K562 (cell line): ENCODE data around the gene RUNX1. TPM values are rescaled to one million over a fixed set of nuclear protein-coding genes. Genes with fewer than 3 reads are reported as not detected.

ENCODE experiments used
- ATAC-seq: fragments of 200-7000 bp; cut with Tn5 transposase; 3 replicates; pipeline ENCODE4 v1.9.1; 2020; ENCODE audit warnings: moderate library complexity
- BruUV-seq: library from RNA; stranded (reverse); fragments of 400-500 nt; replicated peaks from 2 replicates; lab custom pipeline; 2021; lab: Mats Ljungman, UMichigan
- CTCF ChIA-PET: fragments of 300-600 bp; formaldehyde crosslinking; extraction: SDS; loops from one replicate; lab custom pipeline; 2021; ENCODE audit warnings: low intra/inter-chr PET ratio; lab: Yijun Ruan, JAX
- POLR2A ChIA-PET: fragments of 300-600, 350-650 bp; sonication (Branson Sonifier 250); formaldehyde crosslinking; extraction: SDS; loops from one replicate; lab custom pipeline; 2021; ENCODE audit warnings: antibody characterized with exemption, inconsistent platforms; lab: Yijun Ruan, JAX
- DNase-seq, 4 experiments: peaks; one replicate each; pipeline versions ENCODE4 v3.0.0 to v3.0.0-alpha.2; 2011 to 2018; ENCODE audit warnings: low spot score in 3 of 4, mixed read lengths in 3 of 4; ENCODE audit errors: extremely low read depth in 1 of 4
- FAIRE-seq: peaks from 2 replicates; lab custom pipeline; 2011; peaks lifted over from hg19 to GRCh38; lab: Jason Lieb, UNC
- H2AFZ ChIP-seq: 2 replicates; pipeline ENCODE4 v1.6.0; 2011; ENCODE audit warnings: low read depth, low read length, control low read depth, inconsistent platforms
- H3K27ac ChIP-seq: fragments of 200-600 bp; 3 replicates; pipeline ENCODE4 v1.8.0; 2011; ENCODE audit warnings: low read depth, mild to moderate bottlenecking, control low read depth, inconsistent platforms, low read length, moderate library complexity, mixed read lengths; ENCODE audit errors: extremely low read depth
- H3K27me3 ChIP-seq, 2 experiments: fragments of 300-600 bp in 1 of 2; 2 replicates in 1 of 2; 3 replicates in 1 of 2; pipeline versions ENCODE4 v1.6.0 to v1.8.0; 2011; ENCODE audit warnings: inconsistent platforms in 2 of 2, low read length in 2 of 2, mild to moderate bottlenecking in 1 of 2, mixed read lengths in 1 of 2, moderate library complexity in 1 of 2; ENCODE audit not compliant: control insufficient read depth in 2 of 2, insufficient read depth in 2 of 2
- H3K36me3 ChIP-seq: fragments of 300-600 bp; 3 replicates; pipeline ENCODE4 v1.8.0; 2011; ENCODE audit warnings: mild to moderate bottlenecking, low read length, inconsistent platforms; ENCODE audit not compliant: control insufficient read depth, insufficient read depth
- H3K4me1 ChIP-seq, 2 experiments: fragments of 200-600 bp in 1 of 2; replicated peaks in 1 of 2; 2 replicates in 1 of 2; 3 replicates in 1 of 2; pipeline versions ENCODE4 v1.5.1 to v1.8.0; 2011; ENCODE audit warnings: inconsistent platforms in 2 of 2, low read length in 2 of 2, mild to moderate bottlenecking in 1 of 2, mixed read lengths in 1 of 2, moderate library complexity in 1 of 2; ENCODE audit not compliant: control insufficient read depth in 2 of 2, insufficient read depth in 2 of 2
- H3K4me2 ChIP-seq: 2 replicates; pipeline ENCODE4 v1.6.1; 2011; ENCODE audit warnings: low read length, control low read depth, inconsistent platforms, mixed read lengths; ENCODE audit not compliant: insufficient read depth
- H3K4me3 ChIP-seq: fragments of 200-600 bp; sonication (generic), shearing (Covaris generic); 2 replicates; pipeline ENCODE4 v1.5.1; 2016; ENCODE audit warnings: control low read depth, inconsistent platforms
- H3K79me2 ChIP-seq: fragments of 200-600 bp; 3 replicates; pipeline ENCODE4 v1.8.0; 2011; ENCODE audit warnings: low read length, inconsistent platforms; ENCODE audit not compliant: control insufficient read depth, insufficient read depth
- H3K9ac ChIP-seq, 2 experiments: 2 replicates each; pipeline versions ENCODE4 v1.6.0 to v1.6.1; 2011; ENCODE audit warnings: low read depth in 2 of 2, low read length in 2 of 2, control low read depth in 1 of 2, inconsistent platforms in 1 of 2, mild to moderate bottlenecking in 1 of 2, mixed read lengths in 1 of 2; ENCODE audit not compliant: insufficient read depth in 1 of 2
- H3K9me1 ChIP-seq: one replicate; pipeline ENCODE4 v1.6.0; 2011; ENCODE audit warnings: inconsistent platforms, mild to moderate bottlenecking, low read length, moderate library complexity; ENCODE audit not compliant: control insufficient read depth, insufficient read depth
- H3K9me3 ChIP-seq: replicated peaks from 2 replicates; pipeline ENCODE4 v1.5.1; 2011; ENCODE audit warnings: low read depth, low read length, inconsistent platforms; ENCODE audit not compliant: control insufficient read depth, insufficient read depth
- H4K20me1 ChIP-seq: replicated peaks from 2 replicates; pipeline ENCODE4 v1.6.1; 2011; ENCODE audit warnings: low read length, inconsistent platforms, mixed read lengths; ENCODE audit not compliant: control insufficient read depth, insufficient read depth
- KDM1A ChIP-seq, 2 experiments: fragments of 450-650 bp; IDR thresholded peaks; 2 replicates each; pipeline ENCODE4 v1.6.1; 2016; ENCODE audit warnings: mild to moderate bottlenecking in 2 of 2
- RBM25 ChIP-seq: fragments of 200-400 bp; formaldehyde crosslinking; IDR thresholded peaks from 2 replicates; pipeline ENCODE4 v1.6.1; 2018; ENCODE audit warnings: low read length, low read depth, moderate library complexity; ENCODE audit not compliant: severe bottlenecking
- ZNF121 ChIP-seq: sonication (generic); formaldehyde crosslinking; conservative IDR thresholded peaks from 2 replicates; pipeline ENCODE4 v1.8.0; 2022; ENCODE audit warnings: missing genetic modification reagents
- WGBS: fragments of 100-300 bp; shearing (Covaris generic); methylation state at CpG from one replicate; pipeline ENCODE4 v1.1.6; 2016; ENCODE audit warnings: low coverage, mixed read lengths; ENCODE audit not compliant: insufficient coverage; ENCODE audit errors: missing lambda C conversion rate; 5-methylcytosine and 5-hydroxymethylcytosine counted together
- in situ Hi-C: fragments of 300-500 bp; cut with MboI; formaldehyde crosslinking; loops from 4 replicates; pipeline ENCODE4 v1.15.0; 2018; ENCODE audit warnings: inconsistent platforms, mixed read lengths
- intact Hi-C: fragments of 100-400 bp; cut with micrococcal nuclease; formaldehyde crosslinking; loops from 2 replicates; pipeline ENCODE4 v1.14.2; 2022
- polyA plus RNA-seq, 8 experiments: library from polyadenylated mRNA; depleted of rRNA in 4 of 8; stranded (reverse) in 5 of 8; unstranded in 3 of 8; fragments of >200 nt; fragmentation: Nextera tagmentation in 2 of 8; fragmentation: Illumina TruSeq in 1 of 8; extraction: Ambion mirVana in 2 of 8; extraction: Trizol in 1 of 8; gene quantifications; 2 replicates each; pipeline versions ENCODE4 v1.2.1 to v1.2.3, GENCODE V29; 2011 to 2014; ENCODE audit warnings: inconsistent platforms in 1 of 8, missing spikeins in 1 of 8
- total RNA-seq, 7 experiments: library from RNA; depleted of rRNA in 6 of 7; stranded (reverse); fragments of >200 nt in 6 of 7; fragmentation: Illumina TruSeq in 2 of 7; extraction: Trizol in 2 of 7; gene quantifications; 2 replicates each; pipeline versions ENCODE4 v1.2.1 to v1.2.3, GENCODE V29; 2011 to 2021; ENCODE audit warnings: low replicate concordance in 1 of 7
- TF ChIP-seq, protein P1 (sequence below): IDR thresholded peaks from 2 replicates; pipeline ENCODE4 v1.6.1; 2011; ENCODE audit warnings: borderline replicate concordance, low read depth, mild to moderate bottlenecking, moderate library complexity, low read length; ENCODE audit not compliant: insufficient read depth, poor library complexity, severe bottlenecking
- TF ChIP-seq, protein P2 (sequence below): fragments of 250-450 bp; sonication (Bioruptor Pico); IDR thresholded peaks from 2 replicates; pipeline ENCODE4 v1.8.0; 2022; ENCODE audit warnings: inconsistent platforms, mild to moderate bottlenecking, moderate library complexity, borderline replicate concordance
- TF ChIP-seq, protein P3 (sequence below): fragments of 450-650 bp; IDR thresholded peaks from one replicate; pipeline ENCODE4 v1.6.1; 2018; ENCODE audit warnings: mild to moderate bottlenecking, moderate library complexity; ENCODE audit not compliant: partially characterized antibody

Gene RUNX1
- total and polyA plus RNA-seq, 9 of the 15 experiments (the other 6 are each of a cell fraction or from before 2014, with no cell fraction given), result 2.2 to 68.6 (median 17.8) TPM

DNA sequence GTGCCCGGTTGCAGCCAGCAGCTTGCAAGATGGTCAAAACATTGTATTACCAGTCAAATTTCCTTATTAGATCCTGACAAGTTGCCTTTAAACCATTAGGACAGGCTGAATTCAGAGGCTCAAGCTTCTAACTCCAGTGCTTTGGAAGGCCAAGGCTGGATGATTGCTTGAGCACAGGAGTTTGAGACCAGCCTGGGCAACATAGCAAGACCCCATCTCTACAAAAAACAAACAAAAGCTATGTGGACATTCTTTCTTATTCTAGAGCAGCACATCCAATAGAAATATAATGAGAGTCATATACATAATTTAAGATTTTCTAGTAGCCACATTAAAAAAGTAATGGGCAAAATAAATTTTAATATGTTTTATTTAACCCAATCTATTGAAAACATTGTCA is 149.3 kb downstream of the RUNX1 start:
- CTCF ChIA-PET, result no interaction called here
- in situ Hi-C loops (no loop called here), intact Hi-C loops (no loop called here)
- H3K9me1 ChIP-seq, result no peaks in the 10 kb centered on the region
- no peak overlapping the region for H3K4me3 ChIP-seq
- 95% methylated on average over 1 of the region's 1 CpG for WGBS
- H2AFZ ChIP-seq, result no peak overlapping the region
- POLR2A ChIA-PET, result interaction anchor here (0.6 to 7.0 kb wide), 2 partner anchors 11 to 493 kb away, joined by 3 to 54 read pairs; no protein-coding TSS in a partner anchor
- no peaks in the 10 kb centered on the region for H3K79me2 ChIP-seq
- no peak for FAIRE-seq
- H3K27me3 ChIP-seq, result no peaks in the 10 kb centered on the region
- no peaks in the 10 kb centered on the region for H4K20me1 ChIP-seq
- H3K27ac ChIP-seq, result no peak overlapping the region
- no peaks in the 10 kb centered on the region for H3K9me3 ChIP-seq
- DNase-seq, result no peak
- no peaks in the 10 kb centered on the region for H3K36me3 ChIP-seq
- no peak overlapping the region for H3K4me2 ChIP-seq
- BruUV-seq, result no TSS peak
- H3K9ac ChIP-seq, result no peak overlapping the region
- ATAC-seq, result no peak
- H3K4me1 ChIP-seq, result peaks cover 3 to 17% of the 10 kb centered on the region in 2 experiments; a peak in 4 of 5 replicates
- TF ChIP-seq, protein P1, sequence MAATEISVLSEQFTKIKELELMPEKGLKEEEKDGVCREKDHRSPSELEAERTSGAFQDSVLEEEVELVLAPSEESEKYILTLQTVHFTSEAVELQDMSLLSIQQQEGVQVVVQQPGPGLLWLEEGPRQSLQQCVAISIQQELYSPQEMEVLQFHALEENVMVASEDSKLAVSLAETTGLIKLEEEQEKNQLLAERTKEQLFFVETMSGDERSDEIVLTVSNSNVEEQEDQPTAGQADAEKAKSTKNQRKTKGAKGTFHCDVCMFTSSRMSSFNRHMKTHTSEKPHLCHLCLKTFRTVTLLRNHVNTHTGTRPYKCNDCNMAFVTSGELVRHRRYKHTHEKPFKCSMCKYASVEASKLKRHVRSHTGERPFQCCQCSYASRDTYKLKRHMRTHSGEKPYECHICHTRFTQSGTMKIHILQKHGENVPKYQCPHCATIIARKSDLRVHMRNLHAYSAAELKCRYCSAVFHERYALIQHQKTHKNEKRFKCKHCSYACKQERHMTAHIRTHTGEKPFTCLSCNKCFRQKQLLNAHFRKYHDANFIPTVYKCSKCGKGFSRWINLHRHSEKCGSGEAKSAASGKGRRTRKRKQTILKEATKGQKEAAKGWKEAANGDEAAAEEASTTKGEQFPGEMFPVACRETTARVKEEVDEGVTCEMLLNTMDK, result no peak
- TF ChIP-seq, protein P2, sequence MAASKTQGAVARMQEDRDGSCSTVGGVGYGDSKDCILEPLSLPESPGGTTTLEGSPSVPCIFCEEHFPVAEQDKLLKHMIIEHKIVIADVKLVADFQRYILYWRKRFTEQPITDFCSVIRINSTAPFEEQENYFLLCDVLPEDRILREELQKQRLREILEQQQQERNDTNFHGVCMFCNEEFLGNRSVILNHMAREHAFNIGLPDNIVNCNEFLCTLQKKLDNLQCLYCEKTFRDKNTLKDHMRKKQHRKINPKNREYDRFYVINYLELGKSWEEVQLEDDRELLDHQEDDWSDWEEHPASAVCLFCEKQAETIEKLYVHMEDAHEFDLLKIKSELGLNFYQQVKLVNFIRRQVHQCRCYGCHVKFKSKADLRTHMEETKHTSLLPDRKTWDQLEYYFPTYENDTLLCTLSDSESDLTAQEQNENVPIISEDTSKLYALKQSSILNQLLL (CRISPR knock-in tag), result no peak
- TF ChIP-seq RBM25, result peak; percentile 51
- TF ChIP-seq, protein P3, sequence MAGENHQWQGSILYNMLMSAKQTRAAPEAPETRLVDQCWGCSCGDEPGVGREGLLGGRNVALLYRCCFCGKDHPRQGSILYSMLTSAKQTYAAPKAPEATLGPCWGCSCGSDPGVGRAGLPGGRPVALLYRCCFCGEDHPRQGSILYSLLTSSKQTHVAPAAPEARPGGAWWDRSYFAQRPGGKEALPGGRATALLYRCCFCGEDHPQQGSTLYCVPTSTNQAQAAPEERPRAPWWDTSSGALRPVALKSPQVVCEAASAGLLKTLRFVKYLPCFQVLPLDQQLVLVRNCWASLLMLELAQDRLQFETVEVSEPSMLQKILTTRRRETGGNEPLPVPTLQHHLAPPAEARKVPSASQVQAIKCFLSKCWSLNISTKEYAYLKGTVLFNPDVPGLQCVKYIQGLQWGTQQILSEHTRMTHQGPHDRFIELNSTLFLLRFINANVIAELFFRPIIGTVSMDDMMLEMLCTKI, result no peak
- peak; percentile 91 for TF ChIP-seq ZNF121 (CRISPR knock-in tag)
- TF ChIP-seq KDM1A (IDR thresholded peaks at IDR 0.05), result 0 out of 4 replicates have a peak, but pooled peaks of 1 of the 2 experiments have one; percentile 21
